Right cardiac atrium (tissue), 5 donors: Measurements from ENCODE around the gene ORC3. TPM values are rescaled to one million over a fixed set of nuclear protein-coding genes. Genes with fewer than 3 reads are reported as not detected.
"Not testable (repeated sequence)": the region's sequence is repeated elsewhere in the genome, so short reads cannot be mapped to it uniquely, and the experiment has no call there.

ENCODE experiments used
- ATAC-seq, 2 donors: fragments of 200-7000 bp; cut with Tn5 transposase; one replicate each; pipeline versions ENCODE4 v1.8.0 to v1.9.1; 2020; ENCODE audit warnings: moderate library complexity in 2 of 2, mild to moderate bottlenecking in 1 of 2
- DNase-seq, 3 donors: peaks; one replicate each; pipeline ENCODE4 v3.0.0-alpha.2; 2020
- H3K27ac ChIP-seq: one replicate; pipeline ENCODE4 v1.5.1; 2013; ENCODE audit warnings: mild to moderate bottlenecking, low read length, control low read depth, moderate library complexity
- H3K27me3 ChIP-seq: one replicate; pipeline ENCODE4 v1.6.1; 2013; ENCODE audit not compliant: control insufficient read depth, insufficient read depth
- H3K4me1 ChIP-seq: one replicate; pipeline ENCODE4 v1.6.1; 2013; ENCODE audit warnings: low read length; ENCODE audit not compliant: control insufficient read depth, insufficient read depth
- H3K4me3 ChIP-seq: one replicate; pipeline ENCODE4 v1.5.1; 2013; ENCODE audit warnings: low read length, control low read depth
- H3K9me3 ChIP-seq: one replicate; pipeline ENCODE4 v1.6.1; 2013; ENCODE audit warnings: low read length; ENCODE audit not compliant: control insufficient read depth
- WGBS: extraction: QIAGEN DNeasy Blood & Tissue Kit; methylation state at CpG from one replicate; pipeline ENCODE4 v1.1.7; 2013; 5-methylcytosine and 5-hydroxymethylcytosine counted together
- intact Hi-C, 4 donors: fragments of 100-400 bp; cut with DNase I; formaldehyde crosslinking; loops; one replicate each; pipeline versions ENCODE4 v1.11.0 to v1.14.0; 2022 to 2023
- polyA plus RNA-seq: library from polyadenylated mRNA; stranded (reverse); fragments of 200-250 nt; gene quantifications from one replicate; pipeline ENCODE4 v1.2.3, GENCODE V29; 2013
- total RNA-seq, 4 donors: library from RNA; stranded (reverse); fragmentation: NEBNext Ultra II Directional; extraction: Animal tissue kit (Norgen Biotek cat#: 25700); gene quantifications; one replicate each; pipeline ENCODE4 v1.2.1, GENCODE V29; 2021
- donor health status: healthy with polysubstance abuse.
- donor health status: DM: no; HTN: yes; CAD: no.
- donor health status: DM: no; HTN: no; CAD: no.
- donor health status: DM: no; HTN: yes; CAD: no; lungs with severe emphysema.
- donor health status: DM: yes; HTN: yes; CAD: no.

ORC3 gene
- total and polyA plus RNA-seq, 5 donors: 18.4 to 23.2 (median 20.9) TPM

GRCh38 chr6:87697581-87698546, 107.9 kb downstream of the ORC3 start:
- H3K4me1 ChIP-seq: peaks cover 3% of the 10 kb centered on the region
- 37% methylated on average over 8 of the region's 8 CpGs for WGBS
- peak overlapping the region; percentile 73 for H3K4me3 ChIP-seq
- ATAC-seq (no peak), DNase-seq (no peak)
- no peaks in the 10 kb centered on the region for H3K9me3 ChIP-seq
- intact Hi-C loops: no loop called here
- H3K27ac ChIP-seq: no peak overlapping the region
- no peaks in the 10 kb centered on the region for H3K27me3 ChIP-seq

DNA sequence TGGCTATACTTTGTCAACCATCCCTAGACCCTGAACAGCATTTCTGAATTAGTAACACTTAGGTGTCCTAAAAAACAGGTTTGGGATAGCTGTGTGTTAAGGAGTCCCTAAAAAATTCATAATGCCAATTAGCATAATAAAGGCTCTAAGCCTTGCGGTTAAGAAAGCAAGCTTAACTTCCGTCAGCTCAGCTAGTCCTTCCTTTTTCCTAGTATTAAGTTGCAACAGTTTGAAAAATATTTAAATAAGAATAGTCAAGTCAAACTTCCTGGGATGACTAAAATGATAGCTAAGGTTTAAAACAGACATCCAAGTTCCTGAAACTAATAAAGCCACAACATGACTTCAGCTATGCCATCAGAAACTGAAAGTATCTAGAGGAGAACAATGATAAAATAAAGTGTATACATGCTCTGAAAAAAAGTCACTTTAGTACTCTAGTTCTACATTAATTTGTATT, 108.6 kb downstream of the ORC3 start:
- DNase-seq: no peak
- Histone ChIP-seq H3K4me3 (peak overlapping the region; percentile 73), H3K27me3 (no peaks in the 10 kb centered on the region), H3K9me3 (no peaks in the 10 kb centered on the region), H3K4me1 (peaks cover 3% of the 10 kb centered on the region), H3K27ac (no peak overlapping the region)
- no peak for ATAC-seq
- 29% methylated on average over 2 of the region's 2 CpGs for WGBS
- intact Hi-C loops: no loop called here

DNA sequence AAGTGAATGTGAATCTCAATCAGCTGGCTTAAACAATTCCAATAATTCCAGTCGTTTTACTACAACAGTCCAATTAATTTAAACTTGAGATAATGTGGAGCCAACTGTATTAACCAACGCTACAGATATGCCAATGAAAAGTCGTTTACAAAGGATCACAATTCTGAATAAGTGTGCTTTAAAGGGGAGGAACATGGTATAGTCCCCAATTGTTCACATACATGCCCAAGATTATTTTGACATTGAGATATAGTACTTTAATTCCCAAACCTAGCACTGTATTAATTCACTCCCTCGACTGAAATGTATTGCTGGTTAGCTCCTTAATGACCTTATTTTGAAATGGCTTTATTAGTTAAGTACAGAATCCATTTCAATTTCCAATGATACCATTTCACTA, 109.6 kb downstream of the ORC3 start:
- peaks cover 3% of the 10 kb centered on the region for H3K4me1 ChIP-seq
- no peak overlapping the region for H3K27ac ChIP-seq
- DNase-seq (no peak), ATAC-seq (no peak)
- H3K9me3 ChIP-seq: no peaks in the 10 kb centered on the region
- H3K4me3 ChIP-seq: peak overlapping the region; percentile 73
- intact Hi-C loops: no loop called here
- no peaks in the 10 kb centered on the region for H3K27me3 ChIP-seq
- 3% methylated on average over 4 of the region's 4 CpGs for WGBS

DNA sequence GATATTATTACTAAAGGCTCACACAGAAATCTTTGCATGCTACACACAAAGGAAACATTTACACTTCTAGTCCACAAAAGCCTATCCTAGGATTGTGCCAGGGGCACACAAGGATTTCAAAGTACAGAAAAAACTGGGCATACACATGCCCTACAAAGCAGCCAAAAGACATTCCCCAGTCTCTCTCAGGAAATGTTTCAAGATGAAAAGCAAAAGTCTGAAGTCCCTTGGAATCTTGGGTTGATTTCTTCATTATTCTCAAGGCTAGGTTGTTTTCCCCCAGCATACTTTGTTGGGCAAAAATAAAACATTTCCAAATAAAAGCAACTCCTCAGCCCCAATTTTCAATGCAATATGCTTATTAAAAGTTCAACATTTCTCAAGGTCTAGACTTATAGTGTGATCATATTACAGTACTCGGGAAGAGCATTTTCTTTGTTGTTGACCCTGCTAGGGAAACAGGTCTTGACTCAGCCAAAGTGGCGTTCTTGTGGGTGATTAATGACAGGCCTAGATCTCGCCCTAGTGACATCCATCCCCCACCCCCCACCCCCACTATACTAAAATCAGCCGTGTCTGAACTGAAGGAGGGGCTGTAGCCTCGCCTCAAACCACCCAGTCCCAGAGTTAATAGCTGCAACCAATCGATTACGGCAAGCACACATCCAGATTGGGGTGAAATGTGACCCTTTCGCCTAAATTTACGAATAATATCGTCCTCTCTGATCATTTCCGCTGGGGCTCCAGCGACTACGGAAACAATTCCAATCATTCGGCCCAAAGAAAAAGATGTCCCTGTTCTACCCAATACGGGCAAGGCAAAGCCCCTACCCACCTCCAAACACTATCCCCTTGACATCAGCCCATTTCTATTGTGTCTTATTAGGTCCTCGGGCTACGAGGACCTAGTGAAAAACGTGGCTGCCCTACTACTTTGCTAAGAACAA, 110.7 kb downstream of the ORC3 start:
- Histone ChIP-seq H3K9me3 (no peaks in the 10 kb centered on the region), H3K4me3 (peak overlapping the region; percentile 73), H3K27ac (peak overlapping the region; percentile 99), H3K4me1 (peaks cover 3% of the 10 kb centered on the region), H3K27me3 (no peaks in the 10 kb centered on the region)
- intact Hi-C loops: no loop called here
- WGBS: under 1% methylated on average over 18 of the region's 18 CpGs
- DNase-seq (no peak), ATAC-seq (peak in 1 of 2 donors; percentile 11)

DNA sequence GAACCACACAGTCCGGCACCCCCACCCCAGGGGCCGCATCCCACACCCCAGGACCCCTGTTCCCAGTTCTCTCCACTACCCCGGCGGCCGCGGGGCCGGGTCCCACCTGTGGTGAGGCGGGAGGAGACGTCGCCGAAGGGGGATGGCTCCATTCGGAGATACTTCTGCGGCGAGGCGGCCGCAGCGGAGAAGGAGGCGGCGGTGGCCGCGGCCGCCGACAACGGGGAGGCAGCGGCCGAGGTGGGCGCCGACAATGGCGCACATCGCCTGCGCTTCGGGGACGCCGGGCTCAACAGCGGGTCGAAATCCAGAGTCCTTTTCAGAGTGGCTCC, 111.4 kb downstream of the ORC3 start:
- peak overlapping the region; percentile 73 for H3K4me3 ChIP-seq
- no peaks in the 10 kb centered on the region for H3K9me3 ChIP-seq
- H3K4me1 ChIP-seq: peaks cover 3% of the 10 kb centered on the region
- no peaks in the 10 kb centered on the region for H3K27me3 ChIP-seq
- ATAC-seq: peak in 1 of 2 donors; percentile 5
- H3K27ac ChIP-seq: peak overlapping the region; percentile 99
- DNase-seq: peak; percentile 30 to 70 (median 68)
- under 1% methylated on average over 36 of the region's 36 CpGs for WGBS
- intact Hi-C loops: no loop called here

- peak within 1 kb of the TSS; percentile 99 for H3K27ac ChIP-seq
- no peaks in the 10 kb centered on the region for H3K9me3 ChIP-seq
- no peaks in the 10 kb centered on the region for H3K27me3 ChIP-seq
- intact Hi-C loops: no loop called here
- DNase-seq (peak; percentile 96 to 98 (median 98)), ATAC-seq (peak; percentile 96 to 97)
- H3K4me1 ChIP-seq: peaks cover 2% of the 10 kb centered on the region
- H3K4me3 ChIP-seq: peak within 1 kb of the TSS; percentile 73
- under 1% methylated on average over 88 of the region's 88 CpGs for WGBS
Measured at GRCh38 chr6:87701676-87702588, 112.0 kb downstream of the ORC3 start, which contains the start of gene AKIRIN2. TSS of gene AKIRIN2 (minus strand) at chr6:87702233. CDS start at chr6:87701684, 549 bp downstream.

- Histone ChIP-seq H3K9me3 (no peaks in the 10 kb centered on the region), H3K4me1 (no peaks in the 10 kb centered on the region), H3K4me3 (peak overlapping the region; percentile 73), H3K27me3 (no peaks in the 10 kb centered on the region), H3K27ac (peak overlapping the region; percentile 18)
- ATAC-seq (peak; percentile 9 to 10), DNase-seq (no peak)
- intact Hi-C loops: no loop called here
- WGBS: under 1% methylated on average over 7 of the region's 7 CpGs
Measured at GRCh38 chr6:87702589-87702945, 112.6 kb downstream of the ORC3 start.

- H3K27me3 ChIP-seq, H3K4me1 ChIP-seq, intact Hi-C loops, DNase-seq, ATAC-seq, H3K9me3 ChIP-seq: not testable (repeated sequence)
- Histone ChIP-seq H3K4me3 (peak overlapping the region; percentile 73), H3K27ac (peak overlapping the region; percentile 41)
- 81% methylated on average over 19 of the region's 19 CpGs for WGBS
Measured at GRCh38 chr6:87703039-87703438, 113.1 kb downstream of the ORC3 start.

GRCh38 chr6:87705070-87705691, 115.2 kb downstream of the ORC3 start:
- intact Hi-C loops: no loop called here
- no peak for ATAC-seq
- DNase-seq: no peak
- Histone ChIP-seq H3K4me3 (no peak overlapping the region), H3K4me1 (peaks cover 2% of the 10 kb centered on the region), H3K27me3 (no peaks in the 10 kb centered on the region), H3K27ac (no peak overlapping the region), H3K9me3 (no peaks in the 10 kb centered on the region)
- 86% methylated on average over 4 of the region's 4 CpGs for WGBS
